Nephron progenitor cell (in vitro differentiated cells): ENCODE data around the gene ADAM12.

Source experiments
- DNase-seq: peaks from one replicate; pipeline ENCODE4 v3.0.0; 2021
- H3K27ac Mint-ChIP-seq: 2 replicates; pipeline ENCODE4 v1.8.0; 2021; ENCODE audit warnings: mild to moderate bottlenecking, moderate library complexity, mixed read lengths
- H3K27me3 Mint-ChIP-seq: 2 replicates; pipeline ENCODE4 v1.8.0; 2021; ENCODE audit warnings: mild to moderate bottlenecking, low read depth, mixed read lengths; ENCODE audit not compliant: poor library complexity
- H3K36me3 Mint-ChIP-seq: 2 replicates; pipeline ENCODE4 v1.8.0; 2021; ENCODE audit warnings: low read depth, mixed read lengths
- H3K4me1 Mint-ChIP-seq: 2 replicates; pipeline ENCODE4 v1.8.0; 2021; ENCODE audit warnings: mixed read lengths
- H3K4me3 Mint-ChIP-seq: 2 replicates; pipeline ENCODE4 v1.8.0; 2021; ENCODE audit warnings: mild to moderate bottlenecking, moderate library complexity, mixed read lengths
- H3K9me3 Mint-ChIP-seq: 2 replicates; pipeline ENCODE4 v1.8.0; 2021; ENCODE audit warnings: mild to moderate bottlenecking, moderate library complexity, mixed read lengths
- CTCF ChIP-seq: fragments of 200-600 bp; sonication (generic); IDR thresholded peaks from 2 replicates; pipeline ENCODE4 v1.5.0; 2021; ENCODE audit warnings: antibody characterized with exemption

The ADAM12 gene

GRCh38 chr10:126255313-126255712 is 133.0 kb downstream of the ADAM12 start:
- Mint-ChIP-seq H3K27me3 (no peaks in the 10 kb centered on the region), H3K4me3 (no peak overlapping the region), H3K4me1 (peaks cover 32% of the 10 kb centered on the region), H3K36me3 (no peaks in the 10 kb centered on the region), H3K9me3 (peaks cover 16% of the 10 kb centered on the region), H3K27ac (no peak overlapping the region)
- no peak for DNase-seq
- no peak for TF ChIP-seq CTCF

- Mint-ChIP-seq H3K9me3 (peaks cover 16% of the 10 kb centered on the region), H3K27me3 (no peaks in the 10 kb centered on the region), H3K4me3 (no peak overlapping the region), H3K36me3 (no peaks in the 10 kb centered on the region), H3K27ac (no peak overlapping the region), H3K4me1 (peaks cover 18% of the 10 kb centered on the region)
- no peak for TF ChIP-seq CTCF
- DNase-seq = no peak
These were observed 134.7 kb downstream of the ADAM12 start for GRCh38 chr10:126253611-126253998.

DNA sequence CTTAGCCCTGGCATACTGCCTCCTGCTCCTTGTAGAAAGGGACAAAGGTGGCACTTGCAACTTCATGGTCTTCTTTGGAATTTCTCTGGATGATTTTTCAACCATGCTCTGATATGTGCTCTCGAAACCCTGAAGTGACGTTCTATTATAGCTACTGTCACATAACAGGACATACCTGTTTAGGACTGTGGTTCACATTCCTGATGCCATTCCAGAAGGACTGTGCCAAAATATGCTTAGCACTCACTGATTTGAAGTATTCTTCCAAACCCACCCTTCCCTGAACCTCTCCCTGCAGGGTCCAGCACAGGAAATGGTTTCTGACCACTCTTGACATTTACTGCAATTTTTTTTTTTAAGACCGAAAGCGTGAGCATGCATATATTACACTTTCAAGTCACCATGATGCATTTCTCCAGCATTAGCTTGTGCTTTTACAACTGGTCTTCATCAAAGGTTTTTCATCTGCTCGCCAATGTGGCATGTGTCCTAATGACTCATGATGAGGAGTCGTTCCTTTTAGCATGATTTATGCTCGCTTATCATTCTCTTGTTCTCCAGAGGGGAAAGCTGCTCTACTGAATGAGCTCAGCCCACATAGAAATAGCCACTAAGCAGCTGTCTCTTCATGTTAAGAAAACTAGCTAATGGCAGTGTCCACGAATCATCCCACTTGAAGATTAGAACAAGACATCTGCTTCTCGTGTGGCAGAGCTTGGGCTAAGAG is 135.2 kb downstream of the ADAM12 start:
- no peaks in the 10 kb centered on the region for H3K27me3 Mint-ChIP-seq
- TF ChIP-seq CTCF = no peak
- H3K4me3 Mint-ChIP-seq = no peak overlapping the region
- H3K36me3 Mint-ChIP-seq = no peaks in the 10 kb centered on the region
- peaks cover 15% of the 10 kb centered on the region for H3K4me1 Mint-ChIP-seq
- no peak for DNase-seq
- H3K27ac Mint-ChIP-seq = no peak overlapping the region
- peaks cover 16% of the 10 kb centered on the region for H3K9me3 Mint-ChIP-seq

- H3K36me3 Mint-ChIP-seq = no peaks in the 10 kb centered on the region
- H3K27ac Mint-ChIP-seq = no peak overlapping the region
- DNase-seq = no peak
- no peak for TF ChIP-seq CTCF
- peaks cover 23% of the 10 kb centered on the region for H3K4me1 Mint-ChIP-seq
- H3K4me3 Mint-ChIP-seq = no peak overlapping the region
- H3K27me3 Mint-ChIP-seq = no peaks in the 10 kb centered on the region
- H3K9me3 Mint-ChIP-seq = peaks cover 16% of the 10 kb centered on the region
These were observed 136.4 kb downstream of the ADAM12 start for GRCh38 chr10:126251778-126252407.

DNA sequence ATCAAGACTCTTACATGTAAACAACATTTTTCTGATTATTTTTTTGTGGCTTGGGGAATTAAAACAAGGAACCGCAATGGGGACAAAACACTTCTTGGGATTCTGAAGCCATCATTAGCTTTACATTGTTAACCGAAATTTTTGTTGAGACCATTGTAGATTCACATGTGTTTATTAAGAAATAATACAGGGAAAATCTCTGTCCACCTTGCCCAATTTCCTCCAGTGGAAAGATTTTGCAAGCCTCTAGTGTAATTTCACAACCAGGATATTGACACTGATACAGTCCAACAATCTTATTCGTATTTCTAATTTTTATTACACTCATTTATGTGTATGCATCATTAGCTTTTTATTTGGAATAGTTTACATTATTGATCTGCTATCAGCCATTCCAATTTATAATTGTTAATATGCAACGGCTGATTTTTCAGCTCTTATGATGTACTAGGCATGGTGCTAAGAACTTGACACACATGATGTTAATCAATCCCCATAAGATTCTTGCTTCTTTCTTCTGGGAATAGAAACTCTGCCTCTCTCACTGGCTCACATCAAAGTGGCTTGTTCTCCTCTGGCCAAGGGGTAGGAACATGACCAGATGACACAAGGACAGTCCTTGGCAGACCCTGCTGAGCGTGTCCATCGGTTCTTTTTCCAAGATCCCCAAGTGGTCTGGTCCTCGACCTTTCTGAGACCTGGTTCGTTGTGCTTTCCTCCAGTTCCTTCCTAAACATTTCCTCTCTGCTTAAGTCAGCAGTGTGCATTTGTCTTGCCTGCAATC is 137.6 kb downstream of the ADAM12 start:
- Mint-ChIP-seq H3K27ac (no peak overlapping the region), H3K4me1 (peaks cover 23% of the 10 kb centered on the region), H3K4me3 (no peak overlapping the region), H3K27me3 (no peaks in the 10 kb centered on the region), H3K36me3 (no peaks in the 10 kb centered on the region), H3K9me3 (peaks cover 16% of the 10 kb centered on the region)
- no peak for TF ChIP-seq CTCF
- no peak for DNase-seq
